ENCODE data around the gene CYBA.
A peak's percentile ranks its signal among the peaks of the same experiment; 100 is the strongest.

DNA sequence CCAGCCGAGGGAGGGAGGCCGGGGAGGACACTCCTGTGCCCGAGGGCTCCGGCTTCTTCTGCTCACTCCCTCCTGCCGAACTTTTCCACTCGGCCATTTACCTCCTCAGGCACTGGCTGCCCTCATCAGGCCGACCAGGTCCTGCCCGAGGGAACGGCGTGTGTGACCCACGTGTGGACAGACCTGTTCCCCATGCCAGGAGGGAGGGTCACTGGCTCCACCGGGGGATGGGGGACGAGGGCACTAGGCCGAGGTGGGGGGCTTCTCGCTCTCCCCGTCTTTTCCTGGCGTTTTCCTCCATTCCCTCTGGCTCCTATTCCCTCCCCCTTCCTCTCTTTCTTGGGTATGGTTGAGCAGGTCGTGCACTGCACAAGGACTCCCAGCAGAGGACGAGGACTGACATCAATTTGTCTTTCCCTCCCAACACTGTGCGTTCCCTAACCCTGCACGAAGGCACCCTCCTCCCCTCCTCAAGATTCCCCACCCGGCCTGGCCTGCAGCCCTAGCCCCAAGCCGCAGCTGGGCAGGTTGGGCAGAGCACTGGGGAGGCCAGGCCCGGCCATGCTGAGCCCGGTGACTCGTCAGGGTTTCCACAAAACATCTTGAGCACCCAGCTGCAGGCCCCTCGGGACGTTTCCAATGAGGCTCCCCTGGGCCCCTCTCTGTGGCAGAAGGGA is 15.7 kb downstream of the CYBA start:
- TF ChIP-seq, protein P1, sequence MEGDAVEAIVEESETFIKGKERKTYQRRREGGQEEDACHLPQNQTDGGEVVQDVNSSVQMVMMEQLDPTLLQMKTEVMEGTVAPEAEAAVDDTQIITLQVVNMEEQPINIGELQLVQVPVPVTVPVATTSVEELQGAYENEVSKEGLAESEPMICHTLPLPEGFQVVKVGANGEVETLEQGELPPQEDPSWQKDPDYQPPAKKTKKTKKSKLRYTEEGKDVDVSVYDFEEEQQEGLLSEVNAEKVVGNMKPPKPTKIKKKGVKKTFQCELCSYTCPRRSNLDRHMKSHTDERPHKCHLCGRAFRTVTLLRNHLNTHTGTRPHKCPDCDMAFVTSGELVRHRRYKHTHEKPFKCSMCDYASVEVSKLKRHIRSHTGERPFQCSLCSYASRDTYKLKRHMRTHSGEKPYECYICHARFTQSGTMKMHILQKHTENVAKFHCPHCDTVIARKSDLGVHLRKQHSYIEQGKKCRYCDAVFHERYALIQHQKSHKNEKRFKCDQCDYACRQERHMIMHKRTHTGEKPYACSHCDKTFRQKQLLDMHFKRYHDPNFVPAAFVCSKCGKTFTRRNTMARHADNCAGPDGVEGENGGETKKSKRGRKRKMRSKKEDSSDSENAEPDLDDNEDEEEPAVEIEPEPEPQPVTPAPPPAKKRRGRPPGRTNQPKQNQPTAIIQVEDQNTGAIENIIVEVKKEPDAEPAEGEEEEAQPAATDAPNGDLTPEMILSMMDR (optimal IDR thresholded peaks at IDR 0.05 in 1 of 3, IDR thresholded peaks at IDR 0.05 in 1 of 3, conservative IDR thresholded peaks at IDR 0.05 in 1 of 3; ENCODE audit: extremely low read depth in 1 of 3, insufficient read depth in 2 of 3, low read length in 3 of 3): peak in 1 of 3 experiments; percentile 5
- TF ChIP-seq EZH2 (IDR thresholded peaks at IDR 0.05; ENCODE audit: low read length): no peak
